B cell (primary cell): ENCODE data around the gene LIFR. TPM values are rescaled to one million over a fixed set of nuclear protein-coding genes. Genes with fewer than 3 reads are reported as not detected.

Experiments used
- ATAC-seq: fragments of 200-7000 bp; cut with Tn5 transposase; one replicate; pipeline ENCODE4 v1.10.0; 2021; ENCODE audit warnings: low read depth, mild to moderate bottlenecking, moderate number of reproducible peaks, moderate library complexity
- CTCF ChIA-PET: fragments of 350-600 bp; sonication (Branson Sonifier 250); formaldehyde crosslinking; loops from one replicate; lab custom pipeline; 2021; ENCODE audit warnings: antibody characterized with exemption, inconsistent platforms; lab: Charles Lee
- POLR2A ChIA-PET: fragments of 350-600 bp; sonication (Branson Sonifier 250); formaldehyde crosslinking; loops from one replicate; lab custom pipeline; 2021; ENCODE audit warnings: antibody characterized with exemption; lab: Charles Lee
- DNase-seq: peaks from one replicate; pipeline ENCODE4 v3.0.0; 2013
- H2AFZ ChIP-seq: 2 replicates; pipeline ENCODE4 v1.6.1; 2012; ENCODE audit warnings: mild to moderate bottlenecking, low read depth, low read length; ENCODE audit not compliant: insufficient read depth, poor library complexity, severe bottlenecking
- H3K27ac ChIP-seq, 2 donors: 1 replicate in 1 of 2; 2 replicates in 1 of 2; pipeline ENCODE4 v1.5.1; 2012 to 2013; ENCODE audit warnings: low read length in 2 of 2, mild to moderate bottlenecking in 2 of 2, moderate library complexity in 1 of 2
- H3K27me3 ChIP-seq, 4 experiments: fragments of 200-600 bp in 1 of 4; sonication (generic) in 1 of 4; replicated peaks in 1 of 4; 1 replicate in 2 of 4; 2 replicates in 2 of 4; pipeline versions ENCODE4 v1.6.1 to v1.7.0; 2013 to 2016; ENCODE audit warnings: low read length in 3 of 4, mild to moderate bottlenecking in 2 of 4, mixed read lengths in 1 of 4, moderate library complexity in 1 of 4; ENCODE audit not compliant: insufficient read depth in 4 of 4, control insufficient read depth in 3 of 4; ENCODE audit errors: control extremely low read depth in 1 of 4
- H3K36me3 ChIP-seq, 2 experiments: replicated peaks in 1 of 2; 1 replicate in 1 of 2; 2 replicates in 1 of 2; pipeline versions ENCODE4 v1.6.1 to v1.7.1; 2013; ENCODE audit warnings: low read length in 1 of 2; ENCODE audit not compliant: insufficient read depth in 2 of 2, control insufficient read depth in 1 of 2; ENCODE audit errors: control extremely low read depth in 1 of 2, extremely low read depth in 1 of 2
- H3K4me1 ChIP-seq, 2 donors: fragments of 200-600 bp in 1 of 2; sonication (generic) in 1 of 2; 1 replicate in 1 of 2; 2 replicates in 1 of 2; pipeline versions ENCODE4 v1.5.1 to v1.6.1; 2013 to 2017; ENCODE audit warnings: low read length in 2 of 2; ENCODE audit not compliant: control insufficient read depth in 2 of 2, insufficient read depth in 2 of 2
- H3K4me2 ChIP-seq: replicated peaks from 2 replicates; pipeline ENCODE3; 2012; ENCODE audit warnings: mild to moderate bottlenecking, low read depth, low read length; ENCODE audit not compliant: poor library complexity, severe bottlenecking
- H3K4me3 ChIP-seq, 5 experiments: fragments of 200-600 bp in 1 of 5; sonication (generic) in 1 of 5; 1 replicate in 3 of 5; 2 replicates in 2 of 5; pipeline versions ENCODE4 v1.5.1 to v1.7.0; 2011 to 2016; ENCODE audit warnings: low read length in 4 of 5, mild to moderate bottlenecking in 4 of 5, low read depth in 2 of 5, control low read depth in 1 of 5, moderate library complexity in 1 of 5; ENCODE audit not compliant: insufficient read depth in 1 of 5; ENCODE audit errors: control extremely low read depth in 1 of 5, extremely low read depth in 1 of 5
- H3K79me2 ChIP-seq: fragments of 200-600 bp; sonication (generic); one replicate; pipeline ENCODE4 v1.6.0; 2016; ENCODE audit warnings: low read length; ENCODE audit not compliant: control insufficient read depth, insufficient read depth
- H3K9ac ChIP-seq: fragments of 200-600 bp; sonication (generic); 2 replicates; pipeline ENCODE4 v1.6.1; 2017; ENCODE audit warnings: mild to moderate bottlenecking, low read length, moderate library complexity
- H3K9me3 ChIP-seq, 3 donors: one replicate each; pipeline versions ENCODE4 v1.6.1 to v1.7.1; 2013; ENCODE audit warnings: low read length in 2 of 3; ENCODE audit not compliant: control insufficient read depth in 2 of 3, insufficient read depth in 1 of 3; ENCODE audit errors: control extremely low read depth in 1 of 3
- H4K20me1 ChIP-seq: 2 replicates; pipeline ENCODE4 v1.6.0; 2012; ENCODE audit warnings: mild to moderate bottlenecking, low read length; ENCODE audit not compliant: insufficient read depth, control insufficient read depth, poor library complexity, severe bottlenecking
- H3K27ac Mint-ChIP-seq: one replicate; pipeline ENCODE4 v1.8.0; 2021; ENCODE audit warnings: mixed read lengths
- H3K27me3 Mint-ChIP-seq: one replicate; pipeline ENCODE4 v1.8.0; 2021; ENCODE audit warnings: mixed read lengths
- H3K4me1 Mint-ChIP-seq: one replicate; pipeline ENCODE4 v1.8.0; 2021; ENCODE audit warnings: mixed read lengths
- H3K4me3 Mint-ChIP-seq: one replicate; pipeline ENCODE4 v1.8.0; 2021; ENCODE audit warnings: mixed read lengths
- H3K9me3 Mint-ChIP-seq: one replicate; pipeline ENCODE4 v1.8.0; 2022; ENCODE audit warnings: mixed read lengths; ENCODE audit not compliant: insufficient read depth
- EZH2 ChIP-seq: IDR thresholded peaks from 2 replicates; pipeline ENCODE4 v1.6.1; 2012; ENCODE audit warnings: borderline replicate concordance, low read depth, mild to moderate bottlenecking, moderate library complexity, low read length; ENCODE audit not compliant: insufficient read depth, poor library complexity, severe bottlenecking
- WGBS: methylation state at CpG from one replicate; pipeline ENCODE4 v1.1.5; 2013; ENCODE audit warnings: missing lambda C conversion rate; ENCODE audit not compliant: insufficient coverage; 5-methylcytosine and 5-hydroxymethylcytosine counted together
- intact Hi-C: fragments of 100-400 bp; cut with micrococcal nuclease; formaldehyde crosslinking; loops from one replicate; pipeline ENCODE4 v1.10.0; 2022
- polyA plus RNA-seq: library from polyadenylated mRNA; depleted of rRNA; stranded (reverse); fragments of >200 nt; gene quantifications from 2 replicates; pipeline ENCODE4 v1.2.3, GENCODE V29; 2012
- total RNA-seq, 2 donors: library from RNA; stranded (reverse); fragments of 120-200 nt in 1 of 2; gene quantifications; 1 replicate in 1 of 2; 2 replicates in 1 of 2; pipeline versions ENCODE4 v1.2.3 to v1.2.4, GENCODE V29; 2013 to 2022
- TF ChIP-seq, protein P1 (sequence below): fragments of 200-600 bp; IDR thresholded peaks from one replicate; pipeline ENCODE4 v1.8.0; 2022; ENCODE audit warnings: antibody characterized with exemption, mild to moderate bottlenecking

Gene LIFR
- total and polyA plus RNA-seq, 2 donors (not counting 1 experiment from before 2014, with no cell fraction given), result not detected

DNA sequence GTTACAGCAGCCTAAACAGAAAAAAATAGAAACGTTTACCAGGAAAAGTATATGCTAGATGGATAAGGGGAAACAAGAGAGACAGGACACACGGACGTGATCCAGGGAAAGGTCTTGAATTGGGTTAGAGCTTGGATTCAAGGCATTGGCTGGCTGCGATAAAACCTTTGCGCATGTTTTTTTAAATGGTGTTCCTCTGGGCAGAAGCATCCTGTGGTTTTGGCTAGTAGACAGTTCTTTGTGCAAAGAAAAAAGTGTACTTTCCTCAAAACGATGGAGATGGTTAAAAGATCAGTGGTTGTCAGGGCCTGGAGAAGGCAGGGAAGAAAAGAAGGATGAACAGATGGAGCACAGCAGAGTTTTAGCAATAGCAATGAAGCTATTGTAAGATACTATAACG is 37.5 kb upstream of the LIFR start:
- Histone ChIP-seq H2AFZ (no peak overlapping the region), H3K4me3 (no peak overlapping the region), H3K9me3 (no peaks in the 10 kb centered on the region), H3K9ac (no peak overlapping the region), H3K36me3 (no peaks in the 10 kb centered on the region), H4K20me1 (no peaks in the 10 kb centered on the region), H3K27ac (no peak overlapping the region), H3K4me2 (no peak overlapping the region), H3K27me3 (no peaks in the 10 kb centered on the region), H3K4me1 (no peaks in the 10 kb centered on the region), H3K79me2 (no peaks in the 10 kb centered on the region)
- ChIA-PET POLR2A (no interaction called here), CTCF (no interaction called here)
- intact Hi-C loops, result no loop called here
- no peaks in the 10 kb centered on the region for H3K9me3 Mint-ChIP-seq
- DNase-seq, result no peak
- no peaks in the 10 kb centered on the region for H3K4me1 Mint-ChIP-seq
- TF ChIP-seq, protein P1, sequence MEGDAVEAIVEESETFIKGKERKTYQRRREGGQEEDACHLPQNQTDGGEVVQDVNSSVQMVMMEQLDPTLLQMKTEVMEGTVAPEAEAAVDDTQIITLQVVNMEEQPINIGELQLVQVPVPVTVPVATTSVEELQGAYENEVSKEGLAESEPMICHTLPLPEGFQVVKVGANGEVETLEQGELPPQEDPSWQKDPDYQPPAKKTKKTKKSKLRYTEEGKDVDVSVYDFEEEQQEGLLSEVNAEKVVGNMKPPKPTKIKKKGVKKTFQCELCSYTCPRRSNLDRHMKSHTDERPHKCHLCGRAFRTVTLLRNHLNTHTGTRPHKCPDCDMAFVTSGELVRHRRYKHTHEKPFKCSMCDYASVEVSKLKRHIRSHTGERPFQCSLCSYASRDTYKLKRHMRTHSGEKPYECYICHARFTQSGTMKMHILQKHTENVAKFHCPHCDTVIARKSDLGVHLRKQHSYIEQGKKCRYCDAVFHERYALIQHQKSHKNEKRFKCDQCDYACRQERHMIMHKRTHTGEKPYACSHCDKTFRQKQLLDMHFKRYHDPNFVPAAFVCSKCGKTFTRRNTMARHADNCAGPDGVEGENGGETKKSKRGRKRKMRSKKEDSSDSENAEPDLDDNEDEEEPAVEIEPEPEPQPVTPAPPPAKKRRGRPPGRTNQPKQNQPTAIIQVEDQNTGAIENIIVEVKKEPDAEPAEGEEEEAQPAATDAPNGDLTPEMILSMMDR, result no peak
- no peak for TF ChIP-seq EZH2
- H3K27ac Mint-ChIP-seq, result no peak overlapping the region
- 75% methylated on average over 6 of the region's 7 CpGs for WGBS
- H3K4me3 Mint-ChIP-seq, result no peak overlapping the region
- H3K27me3 Mint-ChIP-seq, result peaks cover 26% of the 10 kb centered on the region
- ATAC-seq, result no peak

DNA sequence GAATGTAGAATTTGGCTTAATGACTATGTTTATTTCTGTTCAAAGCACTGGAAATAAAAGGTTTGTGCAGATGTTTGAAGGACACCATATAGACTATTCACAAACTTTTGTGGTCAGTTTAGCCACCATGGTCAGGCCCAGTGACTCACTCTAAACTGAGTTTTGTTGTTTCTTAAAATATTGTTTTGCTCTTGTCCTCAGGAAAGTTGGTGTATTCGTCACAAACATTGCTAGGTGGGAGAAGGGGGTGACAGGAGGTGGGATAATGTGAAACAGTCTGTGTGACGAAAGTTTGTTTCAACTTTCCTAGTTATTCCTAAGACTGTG is 35.0 kb upstream of the LIFR start:
- no CpG with 5 or more reads among the region's 2 CpGs for WGBS
- intact Hi-C loops, result no loop called here
- Histone ChIP-seq H3K4me3 (no peak overlapping the region), H3K27me3 (no peaks in the 10 kb centered on the region), H3K27ac (no peak overlapping the region), H3K9ac (no peak overlapping the region), H3K4me1 (no peaks in the 10 kb centered on the region), H2AFZ (no peak overlapping the region), H3K9me3 (no peaks in the 10 kb centered on the region), H4K20me1 (no peaks in the 10 kb centered on the region), H3K36me3 (no peaks in the 10 kb centered on the region), H3K4me2 (no peak overlapping the region), H3K79me2 (no peaks in the 10 kb centered on the region)
- TF ChIP-seq, protein P1, result no peak
- no peak for TF ChIP-seq EZH2
- POLR2A ChIA-PET, result no interaction called here
- Mint-ChIP-seq H3K27ac (no peak overlapping the region), H3K9me3 (no peaks in the 10 kb centered on the region), H3K27me3 (peaks cover 19% of the 10 kb centered on the region), H3K4me1 (no peaks in the 10 kb centered on the region), H3K4me3 (no peak overlapping the region)
- CTCF ChIA-PET, result no interaction called here
- no peak for DNase-seq
- no peak for ATAC-seq
